WI38 (cell line): ENCODE measurements around the gene ZMYND8.
A peak's percentile ranks its signal among the peaks of the same experiment; 100 is the strongest.

Source experiments
- H3K4me3 ChIP-seq: 2 replicates; pipeline ENCODE4 v1.5.1; 2011; ENCODE audit warnings: low read depth, mild to moderate bottlenecking, control low read depth, low read length
- CTCF ChIP-seq: IDR thresholded peaks from 2 replicates; pipeline ENCODE4 v1.5.1; 2012; ENCODE audit warnings: low read depth, mild to moderate bottlenecking, control low read depth, low read length

The ZMYND8 gene

GRCh38 chr20:47358672-47359529 lies 2.4 kb upstream of the ZMYND8 start:
- H3K4me3 ChIP-seq = peak overlapping the region; percentile 17; the same call in 1 of the 2 replicates
- no peak for TF ChIP-seq CTCF

DNA sequence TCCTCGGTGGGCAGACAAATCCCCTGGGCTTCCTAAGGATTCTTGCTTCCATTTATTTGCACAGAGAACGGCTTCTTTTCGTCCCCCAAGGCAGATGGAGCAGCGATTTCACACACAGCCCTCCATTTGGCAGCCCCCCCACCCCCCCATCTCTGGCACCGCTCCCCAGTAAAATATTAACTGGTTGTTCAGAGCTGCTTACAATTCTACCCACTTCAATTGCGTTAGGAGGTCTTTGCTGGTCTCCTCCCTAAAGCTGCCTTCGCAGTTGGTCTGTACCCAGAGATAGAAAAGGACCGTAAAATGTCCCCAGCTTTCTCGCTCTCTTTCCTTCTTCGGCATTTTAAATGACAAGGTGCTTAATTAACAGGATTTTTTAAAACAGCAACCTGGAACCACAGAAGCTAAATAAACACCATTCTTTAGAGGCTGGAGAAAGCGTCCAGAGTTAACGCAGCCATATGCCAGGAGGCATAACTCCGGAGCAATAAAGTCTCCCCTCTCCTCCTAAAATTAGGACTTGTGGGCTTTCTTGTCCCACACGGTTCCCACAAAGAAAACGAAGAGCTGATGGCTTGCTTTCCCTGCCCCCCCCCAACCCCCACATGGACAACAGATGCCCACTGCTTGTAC lies 1.7 kb upstream of the ZMYND8 start:
- H3K4me3 ChIP-seq = no peak overlapping the region
- no peak for TF ChIP-seq CTCF

- TF ChIP-seq CTCF = no peak
Measured at GRCh38 chr20:47357296-47358038, 968 bp upstream of the ZMYND8 start.

GRCh38 chr20:47356220-47356525 lies 326 bp downstream of the ZMYND8 start:
- no peak for TF ChIP-seq CTCF
- peak overlapping the region; percentile 52 for H3K4me3 ChIP-seq

More at GRCh38 chr20:47357296-47358038, 968 bp upstream of the ZMYND8 start:
- no peak overlapping the region; the same call in 1 of the 2 replicates for H3K4me3 ChIP-seq

GRCh38 chr20:47355489-47356219 lies 845 bp downstream of the ZMYND8 start:
- no peak for TF ChIP-seq CTCF

DNA sequence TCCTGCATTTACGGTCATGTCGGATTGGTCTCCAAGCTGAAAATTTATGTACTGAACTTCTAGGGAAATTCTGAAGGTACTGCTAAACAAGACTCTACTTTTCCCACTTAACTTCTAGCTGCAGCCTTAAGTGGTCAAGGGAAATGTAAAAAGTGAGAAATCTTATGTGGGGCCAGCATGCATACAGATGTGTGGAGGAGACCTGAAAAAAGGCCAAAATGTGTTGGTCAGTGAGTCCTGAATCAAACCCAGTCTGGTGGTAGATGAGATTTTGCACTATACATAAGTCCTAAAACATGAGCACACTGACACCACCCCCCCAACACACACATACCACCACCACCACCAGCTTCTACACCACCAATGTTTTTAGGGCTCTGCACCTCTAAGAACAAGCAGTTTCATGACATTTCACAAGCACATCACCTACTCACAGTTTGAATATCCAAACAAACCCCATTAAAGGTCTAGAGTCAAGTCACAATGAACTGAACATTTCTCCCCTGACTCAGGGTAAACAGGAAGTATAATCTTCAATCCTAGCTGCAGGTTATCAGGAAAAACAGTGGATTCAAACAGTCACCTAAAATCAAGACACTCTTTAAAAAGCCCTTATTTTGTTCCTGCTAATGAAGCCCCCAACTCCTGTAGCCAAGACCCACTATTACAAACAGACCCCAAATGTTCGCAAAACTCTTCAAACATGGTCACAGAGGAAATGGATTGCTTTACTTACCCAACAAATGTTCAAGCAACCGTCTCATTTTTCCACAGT lies 1.6 kb downstream of the ZMYND8 start:
- no peak for TF ChIP-seq CTCF
- peak overlapping the region; percentile 52 for H3K4me3 ChIP-seq

More at GRCh38 chr20:47355489-47356219, 845 bp downstream of the ZMYND8 start:
- H3K4me3 ChIP-seq = peak overlapping the region; percentile 52
